ENCODE measurements around the gene UQCRFS1.
"Not testable (repeated sequence)": the region's sequence is repeated elsewhere in the genome, so short reads cannot be mapped to it uniquely, and the experiment has no call there.

The UQCRFS1 gene

GRCh38 chr19:29212356-29212647, 649 bp downstream of the UQCRFS1 start:
- no peak for DNase-seq

- DNase-seq = no peak
Measured at GRCh38 chr19:29211562-29212355, 1.2 kb downstream of the UQCRFS1 start.

GRCh38 chr19:29211041-29211440, 1.9 kb downstream of the UQCRFS1 start:
- not testable (repeated sequence) for DNase-seq

- not testable (repeated sequence) for DNase-seq
Measured at GRCh38 chr19:29210502-29210901, 2.4 kb downstream of the UQCRFS1 start.

- not testable (repeated sequence) for DNase-seq
Measured at GRCh38 chr19:29207403-29208187, 5.4 kb downstream of the UQCRFS1 start.

GRCh38 chr19:29206453-29206852, 6.5 kb downstream of the UQCRFS1 start:
- DNase-seq = no peak

- DNase-seq = no peak
Measured at GRCh38 chr19:29202281-29202680, 10.7 kb downstream of the UQCRFS1 start.

- DNase-seq = no peak
Measured at GRCh38 chr19:29201855-29202254, 11.1 kb downstream of the UQCRFS1 start.

GRCh38 chr19:29194658-29195057, 18.3 kb downstream of the UQCRFS1 start:
- DNase-seq = no peak

GRCh38 chr19:29193155-29193554, 19.8 kb downstream of the UQCRFS1 start:
- DNase-seq = no peak

GRCh38 chr19:29191005-29191404, 21.9 kb downstream of the UQCRFS1 start:
- peak; percentile 21 for DNase-seq

- DNase-seq = no peak
Measured at GRCh38 chr19:29189033-29189360, 24.0 kb downstream of the UQCRFS1 start.

GRCh38 chr19:29188289-29189032, 24.5 kb downstream of the UQCRFS1 start:
- no peak for DNase-seq

GRCh38 chr19:29187676-29188075, 25.3 kb downstream of the UQCRFS1 start:
- no peak for DNase-seq

- DNase-seq = no peak
Measured at GRCh38 chr19:29185427-29185826, 27.5 kb downstream of the UQCRFS1 start.

GRCh38 chr19:29176981-29177754, 35.8 kb downstream of the UQCRFS1 start:
- no peak for DNase-seq

- DNase-seq = no peak
Measured at GRCh38 chr19:29173896-29174295, 39.1 kb downstream of the UQCRFS1 start.

GRCh38 chr19:29172302-29172701, 40.6 kb downstream of the UQCRFS1 start:
- no peak for DNase-seq

- no peak for DNase-seq
Measured at GRCh38 chr19:29171525-29171924, 41.4 kb downstream of the UQCRFS1 start.

- no peak for DNase-seq
Measured at GRCh38 chr19:29170554-29170953, 42.4 kb downstream of the UQCRFS1 start.

- no peak for DNase-seq
Measured at GRCh38 chr19:29162694-29163093, 50.3 kb downstream of the UQCRFS1 start.

- DNase-seq = no peak
Measured at GRCh38 chr19:29155683-29156082, 57.3 kb downstream of the UQCRFS1 start.

All from NCI-H345 (cell line).